Measurements from ENCODE around the gene ZNF182. TPM values are rescaled to one million over a fixed set of nuclear protein-coding genes. Genes with fewer than 3 reads are reported as not detected.
A peak's percentile ranks its signal among the peaks of the same experiment; 100 is the strongest.
"Not testable (repeated sequence)": the region's sequence is repeated elsewhere in the genome, so short reads cannot be mapped to it uniquely, and the experiment has no call there.

The ZNF182 gene
- total RNA-seq (11.3 TPM), polyA plus RNA-seq (3.5 TPM)

DNA sequence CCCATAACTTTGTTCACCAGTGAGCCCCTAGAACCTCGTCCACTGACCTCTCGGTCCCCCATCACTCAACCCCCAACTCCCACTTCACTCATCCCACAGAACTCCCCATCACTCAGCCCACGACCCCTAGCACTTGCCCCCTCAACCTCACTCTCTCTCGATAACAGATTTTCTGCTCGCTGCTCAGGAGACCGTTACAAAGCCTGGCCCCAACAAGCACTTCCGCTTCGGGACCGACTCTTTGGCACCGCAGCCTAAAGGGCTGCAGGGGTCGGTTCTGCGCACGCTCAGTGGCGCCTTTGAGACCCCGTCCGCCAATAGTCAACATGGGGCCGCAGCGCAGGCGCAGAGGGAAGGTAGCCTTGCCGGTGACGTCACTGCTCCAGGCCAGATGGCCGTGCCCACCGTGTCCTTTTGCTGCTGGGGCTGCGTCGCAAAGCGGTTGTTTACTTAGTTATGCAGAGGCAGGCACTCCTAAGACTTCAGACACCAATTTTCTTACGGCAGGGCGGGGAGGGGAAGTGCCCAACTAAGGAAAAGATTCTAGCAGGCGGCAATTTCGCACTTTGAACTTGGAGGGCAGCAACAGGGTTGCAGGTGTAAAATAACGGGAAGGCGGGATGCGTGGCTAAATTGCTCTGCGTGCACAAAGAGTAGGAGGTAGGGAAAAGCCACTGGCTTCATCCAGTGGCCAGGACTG is at the start of gene ZNF182:
Gene ZNF182, minus strand, starts transcription at position 232 of the 700 bp plus-strand sequence. CDS start 1,380 bp downstream, outside the sequence.
- WGBS = under 1% methylated on average over 33 of the region's 34 CpGs
- H3K27ac ChIP-seq (ENCODE audit: low read depth) = peak within 1 kb of the TSS; percentile 38
- H3K36me3 ChIP-seq (ENCODE audit: insufficient read depth) = no peaks in the 10 kb centered on the region
- peak; percentile 77 for DNase-seq (ENCODE audit: extremely low spot score)
- no peaks in the 10 kb centered on the region for H3K4me1 ChIP-seq (ENCODE audit: insufficient read depth)
- peak within 1 kb of the TSS; percentile 61 for H3K4me3 ChIP-seq (ENCODE audit: low read depth, low read length)

DNA sequence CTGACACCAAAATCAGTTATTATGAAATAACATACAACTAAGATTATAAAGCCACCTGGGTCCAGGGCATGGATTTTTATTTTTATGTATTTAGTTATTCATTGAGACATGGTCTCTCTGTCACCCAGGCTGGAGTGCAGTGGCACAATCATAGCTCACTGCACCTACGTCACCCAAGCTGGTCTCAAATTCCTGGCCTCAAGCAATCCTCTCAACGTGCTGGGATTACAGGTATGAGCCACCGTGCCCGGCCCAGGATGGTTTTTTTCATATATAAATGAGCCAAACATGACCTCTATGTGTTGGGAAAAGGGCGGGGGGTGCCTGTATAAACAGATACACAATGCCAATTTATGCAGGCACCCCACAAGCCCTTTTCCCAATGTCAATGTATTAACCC is 43.1 kb upstream of the ZNF182 start:
- H3K4me3 ChIP-seq (ENCODE audit: low read depth, low read length) = no peak overlapping the region
- 86% methylated on average over 5 of the region's 5 CpGs for WGBS
- no peaks in the 10 kb centered on the region for H3K36me3 ChIP-seq (ENCODE audit: insufficient read depth)
- no peak overlapping the region for H3K27ac ChIP-seq (ENCODE audit: low read depth)
- no peaks in the 10 kb centered on the region for H3K4me1 ChIP-seq (ENCODE audit: insufficient read depth)
- no peak for DNase-seq (ENCODE audit: extremely low spot score)

DNA sequence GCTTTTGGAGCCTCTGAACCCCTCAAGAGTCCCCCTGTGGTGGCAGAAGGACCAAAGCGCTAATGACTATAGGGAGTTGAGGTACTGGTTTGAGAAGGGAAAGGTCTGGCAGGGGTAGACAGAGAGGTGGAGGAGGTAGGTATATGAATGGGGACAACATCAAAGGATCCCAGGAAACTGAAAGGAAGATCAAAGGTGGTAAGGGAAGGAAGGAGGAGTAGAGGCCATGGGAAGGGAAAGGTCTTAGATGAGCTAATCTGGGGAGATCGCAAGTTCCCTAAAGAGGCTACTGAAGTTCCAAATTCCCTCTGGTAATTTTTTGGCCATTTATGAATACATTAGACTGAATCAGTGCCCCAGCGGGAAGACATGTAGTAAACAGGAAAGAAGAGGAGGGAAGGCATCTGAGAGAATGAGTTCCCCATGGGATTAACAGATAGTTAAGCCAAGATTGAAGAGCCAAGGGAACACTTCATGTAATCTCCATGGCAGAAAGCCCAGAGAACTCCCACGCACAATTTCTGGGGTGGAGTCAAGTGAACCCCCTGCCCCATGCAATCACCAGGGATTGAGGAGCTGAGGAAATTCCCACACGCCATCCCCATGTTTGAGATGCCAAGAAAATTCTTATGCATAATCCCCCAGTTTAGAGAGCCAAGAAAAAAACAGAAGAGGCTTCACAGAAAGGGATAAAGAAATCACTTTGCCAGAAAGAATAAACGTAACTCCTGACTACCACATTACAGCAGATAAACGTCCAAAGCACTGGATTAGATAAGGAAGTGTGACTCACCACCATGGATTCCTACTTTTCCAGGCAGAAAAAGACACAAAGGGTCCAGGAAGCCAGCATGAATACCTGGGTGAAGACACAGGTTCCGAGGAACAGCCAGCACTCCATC is 41.9 kb upstream of the ZNF182 start:
- Histone ChIP-seq H3K36me3 (ENCODE audit: insufficient read depth) (no peaks in the 10 kb centered on the region), H3K4me3 (ENCODE audit: low read depth, low read length) (no peak overlapping the region), H3K27ac (ENCODE audit: low read depth) (no peak overlapping the region), H3K4me1 (ENCODE audit: insufficient read depth) (no peaks in the 10 kb centered on the region)
- no peak for DNase-seq (ENCODE audit: extremely low spot score)
- whole genome bisulfite sequencing = 30% methylated on average over 8 of the region's 8 CpGs

DNA sequence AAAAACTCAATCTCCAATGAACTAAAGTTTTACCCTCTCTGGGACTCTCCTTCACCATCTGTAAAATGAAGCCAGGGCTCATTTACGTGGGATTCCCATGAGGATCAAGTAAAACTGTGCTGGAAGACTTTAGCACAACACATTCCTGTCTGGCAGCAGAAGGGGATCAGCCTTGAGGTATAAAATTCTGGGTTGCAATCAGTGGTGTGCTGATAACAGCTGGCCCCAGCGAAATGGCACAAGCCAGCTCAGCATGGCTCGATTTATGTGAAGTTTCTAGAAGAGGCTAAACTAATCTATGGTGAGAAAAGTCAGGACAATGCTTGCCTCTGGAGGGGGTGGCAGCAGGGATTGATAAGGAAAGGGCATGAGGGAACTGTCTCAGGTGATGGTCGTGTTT is 39.3 kb upstream of the ZNF182 start:
- Histone ChIP-seq H3K4me3 (ENCODE audit: low read depth, low read length) (no peak overlapping the region), H3K27ac (ENCODE audit: low read depth) (no peak overlapping the region), H3K36me3 (ENCODE audit: insufficient read depth) (no peaks in the 10 kb centered on the region), H3K4me1 (ENCODE audit: insufficient read depth) (no peaks in the 10 kb centered on the region)
- DNase-seq (ENCODE audit: extremely low spot score) = no peak
- WGBS = 61% methylated on average over 4 of the region's 4 CpGs

DNA sequence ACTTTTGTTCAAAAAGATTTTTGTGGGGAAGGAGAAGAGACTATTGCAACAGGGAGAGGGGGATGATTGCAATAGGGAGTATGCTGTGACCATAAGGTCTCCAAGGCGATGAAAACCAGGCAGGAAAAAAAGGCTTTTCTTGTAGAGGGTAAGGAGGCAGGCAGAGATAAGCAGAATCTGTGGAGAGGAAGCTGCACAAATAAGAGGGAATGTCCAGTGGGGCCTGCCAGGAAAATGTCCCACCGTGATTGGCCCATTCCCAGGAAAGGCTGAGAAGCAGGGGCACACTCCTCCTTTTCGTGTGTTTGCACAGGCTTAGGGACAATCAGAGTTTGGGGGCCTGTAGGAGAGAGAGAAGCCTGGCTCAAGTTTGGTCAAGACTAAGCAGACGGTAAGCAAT is 32.1 kb upstream of the ZNF182 start:
- no peak for DNase-seq (ENCODE audit: extremely low spot score)
- Histone ChIP-seq H3K36me3 (ENCODE audit: insufficient read depth) (no peaks in the 10 kb centered on the region), H3K4me3 (ENCODE audit: low read depth, low read length) (no peak overlapping the region), H3K27ac (ENCODE audit: low read depth) (no peak overlapping the region), H3K4me1 (ENCODE audit: insufficient read depth) (no peaks in the 10 kb centered on the region)
- 45% methylated on average over 4 of the region's 4 CpGs for WGBS

DNA sequence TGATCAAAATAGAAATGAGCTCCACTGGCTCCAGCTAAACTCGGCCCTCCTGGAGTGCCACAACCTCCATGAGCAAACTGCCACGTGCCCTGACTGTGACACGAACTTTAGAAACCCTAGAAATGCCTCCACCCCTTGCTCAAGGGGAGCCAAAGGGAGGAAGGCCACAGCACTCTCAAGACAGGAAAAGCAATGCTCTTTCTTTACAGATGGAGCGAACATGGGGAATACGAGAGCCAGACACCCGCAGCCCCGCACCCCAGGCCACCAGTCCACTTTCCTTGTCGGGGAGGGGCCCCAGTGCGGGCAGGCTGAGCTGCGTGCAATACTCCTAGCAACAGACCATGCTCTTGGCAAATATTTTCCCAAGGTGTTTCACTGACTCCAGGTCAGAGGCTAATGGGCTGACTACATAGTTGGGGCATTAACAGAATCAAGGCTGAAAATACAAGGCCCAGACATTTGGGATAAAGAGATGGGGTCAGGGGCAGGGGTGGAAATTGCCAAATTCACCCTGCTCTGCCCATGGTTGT is 26.9 kb upstream of the ZNF182 start:
- not testable (repeated sequence) for H3K27ac ChIP-seq (ENCODE audit: low read depth); H3K36me3 ChIP-seq (ENCODE audit: insufficient read depth); DNase-seq (ENCODE audit: extremely low spot score); H3K4me1 ChIP-seq (ENCODE audit: insufficient read depth); H3K4me3 ChIP-seq (ENCODE audit: low read depth, low read length)
- 78% methylated on average over 10 of the region's 10 CpGs for WGBS

DNA sequence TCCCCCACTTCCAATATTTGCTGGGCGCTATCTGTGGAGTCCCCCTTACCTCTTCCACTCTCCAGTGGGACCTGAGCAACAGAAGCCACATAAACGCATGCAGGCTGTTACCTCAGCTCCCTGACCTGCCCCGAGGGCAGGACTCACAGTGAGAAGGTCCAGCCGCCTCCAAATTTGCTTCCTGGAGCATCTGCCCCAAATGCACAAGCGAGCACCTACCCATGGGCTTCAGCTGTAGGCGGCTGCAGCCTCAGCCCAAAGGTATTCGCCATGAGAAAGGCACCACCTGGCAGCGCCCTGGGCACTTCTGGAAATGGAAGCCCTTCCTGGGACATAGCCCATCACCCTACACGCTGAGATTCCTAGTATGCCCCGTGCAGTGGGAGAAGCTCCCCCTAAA is 26.4 kb upstream of the ZNF182 start:
- WGBS = 95% methylated on average over 10 of the region's 10 CpGs

DNA sequence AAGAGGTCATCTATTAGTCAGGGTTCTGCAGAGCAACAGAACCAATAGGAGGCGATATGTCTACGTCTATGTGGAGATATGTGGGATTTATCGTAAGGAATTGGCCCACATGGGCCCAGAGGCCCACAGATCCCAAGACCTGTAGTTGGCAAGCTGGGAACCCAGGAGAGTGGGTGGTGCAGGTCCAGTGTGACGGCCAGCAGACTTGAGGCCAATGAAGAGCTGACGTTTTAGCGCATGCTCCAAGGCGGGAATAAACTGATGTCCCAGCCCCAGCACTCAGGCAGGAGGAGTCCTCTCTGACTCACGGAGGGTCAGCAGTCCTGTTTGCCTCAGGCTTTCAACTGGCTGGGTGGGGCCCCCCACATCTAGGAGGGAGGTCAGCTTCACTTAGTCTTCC is 24.3 kb upstream of the ZNF182 start:
- WGBS = 94% methylated on average over 8 of the region's 8 CpGs
- H3K4me1 ChIP-seq (ENCODE audit: insufficient read depth) = no peaks in the 10 kb centered on the region
- no peaks in the 10 kb centered on the region for H3K36me3 ChIP-seq (ENCODE audit: insufficient read depth)
- H3K27ac ChIP-seq (ENCODE audit: low read depth) = no peak overlapping the region
- no peak for DNase-seq (ENCODE audit: extremely low spot score)
- H3K4me3 ChIP-seq (ENCODE audit: low read depth, low read length) = no peak overlapping the region

More for the DNA sequence above, 26.4 kb upstream of the ZNF182 start:
- H3K36me3 ChIP-seq (ENCODE audit: insufficient read depth) = no peaks in the 10 kb centered on the region
- H3K4me1 ChIP-seq (ENCODE audit: insufficient read depth) = no peaks in the 10 kb centered on the region
- H3K4me3 ChIP-seq (ENCODE audit: low read depth, low read length) = no peak overlapping the region
- DNase-seq (ENCODE audit: extremely low spot score) = no peak
- no peak overlapping the region for H3K27ac ChIP-seq (ENCODE audit: low read depth)

DNA sequence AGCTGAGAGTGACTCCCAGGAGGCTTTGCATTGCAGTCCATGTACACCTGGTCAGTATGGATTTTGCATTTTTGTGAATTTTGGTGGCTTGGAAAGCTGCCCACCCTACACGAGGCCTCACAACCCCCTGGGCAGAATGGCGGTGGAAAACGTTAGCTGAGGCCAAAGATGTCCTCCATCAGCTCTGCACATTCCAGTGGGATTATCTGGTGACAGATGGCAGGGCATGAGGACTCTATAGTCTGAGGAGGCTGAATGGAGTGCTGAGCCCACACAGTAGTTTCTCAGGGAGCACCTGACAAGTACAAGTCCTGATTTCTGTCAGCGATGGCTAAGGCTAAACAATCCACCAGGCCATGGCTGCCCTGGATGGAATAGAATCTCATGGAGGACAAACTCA is 23.8 kb upstream of the ZNF182 start:
- H3K4me1 ChIP-seq (ENCODE audit: insufficient read depth); H3K4me3 ChIP-seq (ENCODE audit: low read depth, low read length); DNase-seq (ENCODE audit: extremely low spot score); H3K27ac ChIP-seq (ENCODE audit: low read depth); H3K36me3 ChIP-seq (ENCODE audit: insufficient read depth): not testable (repeated sequence)
- 40% methylated on average over 3 of the region's 4 CpGs for WGBS

DNA sequence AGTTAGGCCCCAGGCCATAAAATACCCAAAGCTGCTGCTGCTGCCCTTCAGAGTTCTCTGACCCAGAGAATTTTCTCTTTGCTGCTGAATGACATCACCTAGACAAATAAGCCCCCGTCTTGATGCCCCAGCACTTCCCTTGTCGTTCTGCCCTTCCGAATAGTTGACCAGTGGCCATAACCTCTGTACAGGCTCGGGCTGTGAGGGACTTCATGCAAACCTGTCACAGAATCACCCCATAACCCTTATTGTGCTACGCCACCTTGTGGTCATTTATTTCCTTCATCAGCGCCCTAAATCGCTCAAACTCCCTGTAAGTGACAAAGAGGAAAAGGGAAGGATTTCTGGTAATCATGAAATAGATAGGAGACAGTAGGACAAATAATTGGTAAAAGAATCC is 21.8 kb upstream of the ZNF182 start:
- DNase-seq (ENCODE audit: extremely low spot score) = no peak
- Histone ChIP-seq H3K36me3 (ENCODE audit: insufficient read depth) (no peaks in the 10 kb centered on the region), H3K4me1 (ENCODE audit: insufficient read depth) (no peaks in the 10 kb centered on the region), H3K4me3 (ENCODE audit: low read depth, low read length) (no peak overlapping the region), H3K27ac (ENCODE audit: low read depth) (no peak overlapping the region)
- 2% methylated on average over 7 of the region's 7 CpGs for WGBS

DNA sequence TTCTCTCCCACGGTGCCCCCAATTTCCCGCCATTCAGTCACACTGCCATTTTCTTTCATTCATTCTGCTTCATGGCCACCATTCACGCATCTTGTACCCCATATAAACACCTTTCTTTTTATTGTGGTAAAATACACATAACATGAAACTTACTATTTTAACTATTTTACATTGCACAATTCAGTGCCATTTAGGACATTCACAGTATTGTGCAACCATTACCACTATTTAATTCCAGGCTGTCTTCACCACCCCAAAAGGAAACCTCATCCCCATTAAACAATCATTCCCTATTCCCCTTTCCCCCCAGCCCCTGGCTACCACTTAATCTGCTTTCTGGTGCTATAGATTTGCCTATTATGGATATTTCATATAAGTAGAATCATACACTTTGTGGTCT is 18.9 kb upstream of the ZNF182 start:
- WGBS = 95% methylated on average over 3 of the region's 3 CpGs
- H3K4me1 ChIP-seq (ENCODE audit: insufficient read depth) = no peaks in the 10 kb centered on the region

DNA sequence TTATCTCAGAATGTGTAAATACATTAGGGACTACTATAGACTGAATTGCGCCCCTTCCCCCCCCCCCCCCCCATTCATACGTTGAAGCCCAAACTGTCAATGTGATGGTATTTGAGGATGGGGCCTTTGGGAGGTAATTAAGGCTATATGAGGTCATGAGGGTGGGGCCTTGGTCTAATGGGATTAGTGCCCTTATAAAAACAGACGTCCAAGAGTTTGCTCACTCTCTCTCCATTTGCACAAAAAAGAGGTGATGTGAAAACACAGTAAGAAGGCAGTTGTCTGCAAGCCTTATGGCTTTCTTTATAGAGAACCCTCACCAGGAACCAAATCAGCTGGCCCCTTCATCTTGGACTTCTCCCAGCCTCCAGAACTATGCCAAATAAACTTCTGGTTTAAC is 18.3 kb upstream of the ZNF182 start:
- no peak overlapping the region for H3K27ac ChIP-seq (ENCODE audit: low read depth)
- 45% methylated on average over 3 of the region's 3 CpGs for WGBS
- H3K4me3 ChIP-seq (ENCODE audit: low read depth, low read length) = no peak overlapping the region

More for the DNA sequence above, 18.9 kb upstream of the ZNF182 start:
- Histone ChIP-seq H3K27ac (ENCODE audit: low read depth) (no peak overlapping the region), H3K4me3 (ENCODE audit: low read depth, low read length) (no peak overlapping the region), H3K36me3 (ENCODE audit: insufficient read depth) (no peaks in the 10 kb centered on the region)
- no peak for DNase-seq (ENCODE audit: extremely low spot score)

DNA sequence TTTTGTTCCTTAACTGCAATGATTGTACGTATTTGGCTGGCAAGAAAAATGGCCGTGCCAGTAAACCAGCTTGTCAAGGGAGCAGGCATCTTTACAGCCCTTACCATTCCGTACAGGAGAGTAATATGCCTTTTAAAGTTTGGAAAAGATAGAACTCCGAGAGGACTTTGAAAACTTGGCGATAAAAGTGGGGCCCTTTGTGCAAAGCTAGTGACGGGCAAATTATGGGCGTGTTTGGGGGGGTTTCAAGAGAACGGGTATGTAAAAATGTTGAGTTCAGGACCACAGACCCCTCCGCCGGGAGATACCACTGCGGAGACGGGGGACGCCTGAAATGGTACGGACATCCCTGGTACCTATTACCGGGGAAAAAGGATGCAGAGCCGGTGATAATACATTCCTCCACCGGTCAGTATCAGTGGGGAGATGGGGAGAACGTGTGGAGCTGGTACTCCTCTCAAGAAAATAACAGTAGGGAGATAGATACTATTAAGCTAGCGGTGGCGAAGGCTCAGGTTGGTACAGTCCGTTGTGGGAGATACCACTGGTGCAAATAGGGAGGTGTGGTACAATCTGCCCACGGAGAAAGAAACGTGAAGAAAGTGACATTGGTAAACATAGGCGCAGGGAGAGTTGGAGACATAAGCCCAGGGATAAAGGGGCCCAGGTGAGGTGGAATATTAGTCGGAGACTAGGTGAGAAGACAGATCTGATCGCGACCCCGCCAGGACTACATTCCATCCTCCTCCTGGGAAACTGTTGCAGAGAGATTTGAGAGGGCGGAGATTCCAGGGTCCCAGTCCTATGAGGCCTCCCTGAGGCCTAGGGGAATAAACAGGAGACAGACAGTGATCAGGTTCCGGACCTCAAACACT is 17.5 kb upstream of the ZNF182 start:
- DNase-seq (ENCODE audit: extremely low spot score) = peak; percentile 72
- H3K4me1 ChIP-seq (ENCODE audit: insufficient read depth) = no peaks in the 10 kb centered on the region
- under 1% methylated on average over 30 of the region's 30 CpGs for WGBS

More for the DNA sequence above, 18.3 kb upstream of the ZNF182 start:
- Histone ChIP-seq H3K4me1 (ENCODE audit: insufficient read depth) (no peaks in the 10 kb centered on the region), H3K36me3 (ENCODE audit: insufficient read depth) (no peaks in the 10 kb centered on the region)
- DNase-seq (ENCODE audit: extremely low spot score) = no peak

More for the DNA sequence above, 17.5 kb upstream of the ZNF182 start:
- Histone ChIP-seq H3K27ac (ENCODE audit: low read depth) (peak overlapping the region; percentile 93), H3K4me3 (ENCODE audit: low read depth, low read length) (peak overlapping the region; percentile 49), H3K36me3 (ENCODE audit: insufficient read depth) (no peaks in the 10 kb centered on the region)
